PFSK-1 (cell line): ENCODE measurements around the gene ARHGEF3. TPM values are rescaled to one million over a fixed set of nuclear protein-coding genes. Genes with fewer than 3 reads are reported as not detected.
A peak's percentile ranks its signal among the peaks of the same experiment; 100 is the strongest.

Experiments used
- FOXP2 ChIP-seq: optimal IDR thresholded peaks from 2 replicates; pipeline ENCODE3; 2011; ENCODE audit warnings: borderline replicate concordance, control low read depth, inconsistent platforms; ENCODE audit not compliant: insufficient read depth; ENCODE audit errors: extremely low read length, extremely low read depth
- POLR2AphosphoS5 ChIP-seq: IDR thresholded peaks from 2 replicates; pipeline ENCODE4 v1.6.1; 2012; ENCODE audit warnings: low read depth, mild to moderate bottlenecking, control low read depth, low read length, moderate library complexity
- REST ChIP-seq, 2 experiments: IDR thresholded peaks; 2 replicates each; pipeline versions ENCODE4 v1.6.1 to v1.8.0; 2011 to 2012; ENCODE audit warnings: low read depth in 2 of 2, low read length in 2 of 2, control low read depth in 1 of 2, inconsistent platforms in 1 of 2, mild to moderate bottlenecking in 1 of 2, moderate library complexity in 1 of 2; ENCODE audit not compliant: insufficient read depth in 1 of 2
- SIN3A ChIP-seq: IDR thresholded peaks from 2 replicates; pipeline ENCODE4 v1.6.1; 2012; ENCODE audit warnings: mild to moderate bottlenecking, low read length, moderate library complexity, borderline replicate concordance; ENCODE audit not compliant: insufficient read depth
- TAF1 ChIP-seq: IDR thresholded peaks from 2 replicates; pipeline ENCODE4 v1.6.1; 2012; ENCODE audit warnings: low read length, control low read depth, borderline replicate concordance; ENCODE audit not compliant: insufficient read depth
- polyA plus RNA-seq: library from polyadenylated mRNA; unstranded; fragments of >200 nt; gene quantifications from one replicate; pipeline ENCODE4 v1.2.1, GENCODE V29; 2012; ENCODE audit warnings: low read depth, missing spikeins; ENCODE audit not compliant: insufficient read length

The ARHGEF3 gene
- polyA plus RNA-seq: 2.5 TPM

GRCh38 chr3:56801662-56802377, at the start of gene ARHGEF3:
TSS of gene ARHGEF3 (minus strand) at chr3:56801949. CDS start at chr3:56801798, 151 bp downstream.
- TF ChIP-seq FOXP2: peak; percentile 47
- no peak for TF ChIP-seq SIN3A
- peak; percentile 74; the same call in 1 of the 2 replicates for TF ChIP-seq TAF1
- TF ChIP-seq POLR2AphosphoS5: peak; percentile 62; the same call in 1 of the 2 replicates

GRCh38 chr3:56849698-56850097, 47.9 kb upstream of the ARHGEF3 start:
- no peak for TF ChIP-seq FOXP2
- no peak for TF ChIP-seq TAF1
- no peak for TF ChIP-seq SIN3A
- no peak for TF ChIP-seq POLR2AphosphoS5
- TF ChIP-seq REST (IDR thresholded peaks at IDR 0.05; ENCODE audit: insufficient read depth in 1 of 2, low read depth in 2 of 2, low read length in 2 of 2): no peak

GRCh38 chr3:56845505-56845904, 43.8 kb upstream of the ARHGEF3 start:
- no peak for TF ChIP-seq TAF1
- TF ChIP-seq FOXP2: no peak
- TF ChIP-seq SIN3A: no peak
- no peak for TF ChIP-seq POLR2AphosphoS5
- no peak for TF ChIP-seq REST (IDR thresholded peaks at IDR 0.05; ENCODE audit: insufficient read depth in 1 of 2, low read depth in 2 of 2, low read length in 2 of 2)

- TF ChIP-seq FOXP2 (no peak), POLR2AphosphoS5 (no peak), SIN3A (no peak), TAF1 (no peak), REST (IDR thresholded peaks at IDR 0.05; ENCODE audit: insufficient read depth in 1 of 2, low read depth in 2 of 2, low read length in 2 of 2) (no peak)
Observed at GRCh38 chr3:56844536-56844935, 42.8 kb upstream of the ARHGEF3 start.

- TF ChIP-seq POLR2AphosphoS5 (no peak), FOXP2 (no peak), SIN3A (no peak), REST (IDR thresholded peaks at IDR 0.05; ENCODE audit: insufficient read depth in 1 of 2, low read depth in 2 of 2, low read length in 2 of 2) (no peak), TAF1 (no peak)
Observed at GRCh38 chr3:56839784-56840715, 38.3 kb upstream of the ARHGEF3 start.
